Esophagus muscularis mucosa (tissue), 4 donors: ENCODE data around the gene HSD3B7.
"Not testable (repeated sequence)": the region's sequence is repeated elsewhere in the genome, so short reads cannot be mapped to it uniquely, and the experiment has no call there.

ENCODE experiments used
- CTCF ChIP-seq, 3 experiments: fragments of 200-600 bp in 2 of 3; fragments of 450-650 bp in 1 of 3; sonication (generic) in 2 of 3; IDR thresholded peaks; one replicate each; pipeline ENCODE4 v1.5.1; 2017 to 2019; ENCODE audit warnings: antibody characterized with exemption in 3 of 3, mild to moderate bottlenecking in 2 of 3, moderate library complexity in 1 of 3
- EP300 ChIP-seq: sonication (generic); formaldehyde crosslinking; IDR thresholded peaks from one replicate; pipeline ENCODE4 v1.6.1; 2017; ENCODE audit warnings: antibody characterized with exemption
- POLR2A ChIP-seq: fragments of 450-650 bp; IDR thresholded peaks from one replicate; pipeline ENCODE4 v1.6.1; 2017; ENCODE audit warnings: antibody characterized with exemption, moderate library complexity, mild to moderate bottlenecking, low read depth

GRCh38 chr16:30939571-30939970, 45.4 kb upstream of the HSD3B7 start:
- not testable (repeated sequence) for TF ChIP-seq EP300; CTCF (IDR thresholded peaks at IDR 0.05); POLR2A
